Neutrophil (primary cell): Measurements from ENCODE around the gene GRK1.

Source experiments
- H3K27ac ChIP-seq: fragments of 200-600 bp; sonication (generic); 2 replicates; pipeline ENCODE4 v1.5.1; 2016; ENCODE audit warnings: mild to moderate bottlenecking, moderate library complexity
- H3K27me3 ChIP-seq: fragments of 200-600 bp; sonication (generic); 2 replicates; pipeline ENCODE4 v1.6.0; 2016; ENCODE audit warnings: mild to moderate bottlenecking
- H3K36me3 ChIP-seq: fragments of 200-600 bp; sonication (generic); 2 replicates; pipeline ENCODE4 v1.5.1; 2017
- H3K4me1 ChIP-seq, 2 experiments: fragments of 200-600 bp in 1 of 2; sonication (generic) in 1 of 2; 1 replicate in 1 of 2; 2 replicates in 1 of 2; pipeline versions ENCODE4 v1.5.1 to v1.6.1; 2013 to 2016; ENCODE audit warnings: low read depth in 1 of 2, low read length in 1 of 2, mild to moderate bottlenecking in 1 of 2, moderate library complexity in 1 of 2; ENCODE audit not compliant: control insufficient read depth in 1 of 2, insufficient read depth in 1 of 2
- H3K4me3 ChIP-seq, 2 experiments: fragments of 200-600 bp in 1 of 2; sonication (generic) in 1 of 2; 1 replicate in 1 of 2; 2 replicates in 1 of 2; pipeline ENCODE4 v1.5.1; 2013 to 2016; ENCODE audit warnings: low read depth in 1 of 2, low read length in 1 of 2, mild to moderate bottlenecking in 1 of 2, moderate library complexity in 1 of 2
- H3K9me3 ChIP-seq: fragments of 200-600 bp; sonication (generic); 2 replicates; pipeline ENCODE4 v1.5.1; 2016
- CTCF ChIP-seq: fragments of 200-600 bp; sonication (generic); IDR thresholded peaks from 2 replicates; pipeline ENCODE4 v1.5.1; 2016; ENCODE audit warnings: antibody characterized with exemption

The GRK1 gene

GRCh38 chr13:113653264-113654174 lies 13.5 kb upstream of the GRK1 start:
- no peaks in the 10 kb centered on the region for H3K9me3 ChIP-seq
- no peaks in the 10 kb centered on the region for H3K36me3 ChIP-seq
- H3K4me1 ChIP-seq, result no peaks in the 10 kb centered on the region
- no peak for TF ChIP-seq CTCF
- H3K27ac ChIP-seq, result no peak overlapping the region
- no peak overlapping the region for H3K4me3 ChIP-seq
- peaks cover 13% of the 10 kb centered on the region for H3K27me3 ChIP-seq

GRCh38 chr13:113654175-113654560 lies 12.9 kb upstream of the GRK1 start:
- Histone ChIP-seq H3K27me3 (peaks cover 13% of the 10 kb centered on the region), H3K4me3 (no peak overlapping the region), H3K27ac (no peak overlapping the region), H3K4me1 (no peaks in the 10 kb centered on the region), H3K36me3 (no peaks in the 10 kb centered on the region), H3K9me3 (no peaks in the 10 kb centered on the region)
- TF ChIP-seq CTCF, result no peak

- no peak overlapping the region for H3K4me3 ChIP-seq
- H3K4me1 ChIP-seq, result no peaks in the 10 kb centered on the region
- H3K27me3 ChIP-seq, result peaks cover 13% of the 10 kb centered on the region
- H3K9me3 ChIP-seq, result no peaks in the 10 kb centered on the region
- H3K27ac ChIP-seq, result no peak overlapping the region
- no peaks in the 10 kb centered on the region for H3K36me3 ChIP-seq
- no peak for TF ChIP-seq CTCF
These were observed 12.3 kb upstream of the GRK1 start for GRCh38 chr13:113654591-113655345.

- no peak for TF ChIP-seq CTCF
- no peaks in the 10 kb centered on the region for H3K36me3 ChIP-seq
- H3K27ac ChIP-seq, result no peak overlapping the region
- H3K27me3 ChIP-seq, result peaks cover 13% of the 10 kb centered on the region
- no peaks in the 10 kb centered on the region for H3K4me1 ChIP-seq
- H3K9me3 ChIP-seq, result no peaks in the 10 kb centered on the region
- no peak overlapping the region for H3K4me3 ChIP-seq
These were observed 11.5 kb upstream of the GRK1 start for GRCh38 chr13:113655346-113656002.

- Histone ChIP-seq H3K4me3 (no peak overlapping the region), H3K27ac (no peak overlapping the region), H3K27me3 (peaks cover 13% of the 10 kb centered on the region), H3K4me1 (no peaks in the 10 kb centered on the region), H3K36me3 (no peaks in the 10 kb centered on the region), H3K9me3 (no peaks in the 10 kb centered on the region)
- TF ChIP-seq CTCF, result no peak
These were observed 10.9 kb upstream of the GRK1 start for GRCh38 chr13:113656003-113656588.
